ENCODE results near the gene RTBDN. TPM values are rescaled to one million over a fixed set of nuclear protein-coding genes. Genes with fewer than 3 reads are reported as not detected.
A peak's percentile ranks its signal among the peaks of the same experiment; 100 is the strongest.
"Not testable (repeated sequence)": the region's sequence is repeated elsewhere in the genome, so short reads cannot be mapped to it uniquely, and the experiment has no call there.

Gene RTBDN
- total RNA-seq, 1 experiment from 2014 or later = 0.21 TPM

GRCh38 chr19:12864143-12864542 lies 29.8 kb upstream of the RTBDN start:
- no peak for DNase-seq (ENCODE audit: low read depth, low spot score)
- in situ Hi-C loops (cut with HindIII; ENCODE audit: low pct_unique_long_range_greater_than_20kb, low sequenced_read_pairs) = no loop called here

- no peak for DNase-seq (ENCODE audit: low read depth, low spot score)
- in situ Hi-C loops (cut with HindIII; ENCODE audit: low pct_unique_long_range_greater_than_20kb, low sequenced_read_pairs) = no loop called here
Observed at GRCh38 chr19:12859546-12859945, 25.2 kb upstream of the RTBDN start.

- no peak for DNase-seq (ENCODE audit: low read depth, low spot score)
Observed at GRCh38 chr19:12858041-12858928, 23.9 kb upstream of the RTBDN start.

GRCh38 chr19:12856653-12857052 lies 22.3 kb upstream of the RTBDN start:
- in situ Hi-C loops (cut with HindIII; ENCODE audit: low pct_unique_long_range_greater_than_20kb, low sequenced_read_pairs) = no loop called here
- DNase-seq (ENCODE audit: low read depth, low spot score) = no peak

More at GRCh38 chr19:12858041-12858928, 23.9 kb upstream of the RTBDN start:
- in situ Hi-C loops (cut with HindIII; ENCODE audit: low pct_unique_long_range_greater_than_20kb, low sequenced_read_pairs) = no loop called here

GRCh38 chr19:12847159-12848139 lies 13.1 kb upstream of the RTBDN start:
- DNase-seq (ENCODE audit: low read depth, low spot score) = peak; percentile 86
- in situ Hi-C loops (cut with HindIII; ENCODE audit: low pct_unique_long_range_greater_than_20kb, low sequenced_read_pairs) = no loop called here

GRCh38 chr19:12846613-12847012 lies 12.2 kb upstream of the RTBDN start:
- in situ Hi-C loops (cut with HindIII; ENCODE audit: low pct_unique_long_range_greater_than_20kb, low sequenced_read_pairs); DNase-seq (ENCODE audit: low read depth, low spot score): not testable (repeated sequence)

GRCh38 chr19:12843999-12844732 lies 9.8 kb upstream of the RTBDN start:
- DNase-seq (ENCODE audit: low read depth, low spot score) = no peak
- in situ Hi-C loops (cut with HindIII; ENCODE audit: low pct_unique_long_range_greater_than_20kb, low sequenced_read_pairs) = no loop called here

GRCh38 chr19:12843328-12843727 lies 8.9 kb upstream of the RTBDN start:
- in situ Hi-C loops (cut with HindIII; ENCODE audit: low pct_unique_long_range_greater_than_20kb, low sequenced_read_pairs) = no loop called here
- DNase-seq (ENCODE audit: low read depth, low spot score) = no peak

- in situ Hi-C loops (cut with HindIII; ENCODE audit: low pct_unique_long_range_greater_than_20kb, low sequenced_read_pairs) = no loop called here
- DNase-seq (ENCODE audit: low read depth, low spot score) = no peak
Observed at GRCh38 chr19:12842511-12842910, 8.1 kb upstream of the RTBDN start.

GRCh38 chr19:12841094-12841493 lies 6.7 kb upstream of the RTBDN start:
- no peak for DNase-seq (ENCODE audit: low read depth, low spot score)

GRCh38 chr19:12840091-12841079 lies 6.0 kb upstream of the RTBDN start:
- peak; percentile 88 for DNase-seq (ENCODE audit: low read depth, low spot score)
- in situ Hi-C loops (cut with HindIII; ENCODE audit: low pct_unique_long_range_greater_than_20kb, low sequenced_read_pairs) = no loop called here

More at GRCh38 chr19:12841094-12841493, 6.7 kb upstream of the RTBDN start:
- in situ Hi-C loops (cut with HindIII; ENCODE audit: low pct_unique_long_range_greater_than_20kb, low sequenced_read_pairs) = no loop called here

GRCh38 chr19:12838886-12839756 lies 4.7 kb upstream of the RTBDN start:
- in situ Hi-C loops (cut with HindIII; ENCODE audit: low pct_unique_long_range_greater_than_20kb, low sequenced_read_pairs) = no loop called here
- DNase-seq (ENCODE audit: low read depth, low spot score) = no peak

- peak; percentile 44 for DNase-seq (ENCODE audit: low read depth, low spot score)
- in situ Hi-C loops (cut with HindIII; ENCODE audit: low pct_unique_long_range_greater_than_20kb, low sequenced_read_pairs) = no loop called here
Observed at GRCh38 chr19:12838182-12838885, 4.0 kb upstream of the RTBDN start, which contains the start of gene MAST1. MAST1 (plus strand) TSS chr19:12838515; CDS start chr19:12838573, 58 bp downstream.

GRCh38 chr19:12837225-12837624 lies 2.8 kb upstream of the RTBDN start:
- DNase-seq (ENCODE audit: low read depth, low spot score) = no peak
- in situ Hi-C loops (cut with HindIII; ENCODE audit: low pct_unique_long_range_greater_than_20kb, low sequenced_read_pairs) = no loop called here

GRCh38 chr19:12836529-12836863 lies 2.1 kb upstream of the RTBDN start:
- in situ Hi-C loops (cut with HindIII; ENCODE audit: low pct_unique_long_range_greater_than_20kb, low sequenced_read_pairs) = no loop called here
- DNase-seq (ENCODE audit: low read depth, low spot score) = no peak

Data from SK-MEL-5 (cell line).